Activated B cell treated with CpG ODN at 0.5 μM for 24 hours (primary cell): Measurements from ENCODE around the gene HEXB. TPM values are rescaled to one million over a fixed set of nuclear protein-coding genes. Genes with fewer than 3 reads are reported as not detected.
"Not testable (repeated sequence)": the region's sequence is repeated elsewhere in the genome, so short reads cannot be mapped to it uniquely, and the experiment has no call there.

Experiments
- ATAC-seq: fragments of 200-7000 bp; cut with Tn5 transposase; one replicate; pipeline ENCODE4 v1.10.0; 2021; ENCODE audit warnings: low read depth, mild to moderate bottlenecking, moderate library complexity
- CTCF ChIA-PET: fragments of 350-600 bp; sonication (Branson Sonifier 250); formaldehyde crosslinking; loops from one replicate; lab custom pipeline; 2021; ENCODE audit warnings: antibody characterized with exemption; lab: Charles Lee
- POLR2A ChIA-PET: fragments of 350-600 bp; sonication (Branson Sonifier 250); formaldehyde crosslinking; loops from one replicate; lab custom pipeline; 2021; ENCODE audit warnings: antibody characterized with exemption; lab: Charles Lee
- DNase-seq: peaks from one replicate; pipeline ENCODE4 v3.0.0; 2022
- H3K27ac Mint-ChIP-seq: one replicate; pipeline ENCODE4 v1.8.0; 2020; ENCODE audit warnings: mixed read lengths
- H3K27me3 Mint-ChIP-seq: one replicate; pipeline ENCODE4 v1.8.0; 2021; ENCODE audit warnings: mixed read lengths
- H3K36me3 Mint-ChIP-seq: one replicate; pipeline ENCODE4 v1.8.0; 2021; ENCODE audit warnings: low read depth, mixed read lengths
- H3K4me1 Mint-ChIP-seq: one replicate; pipeline ENCODE4 v1.8.0; 2021; ENCODE audit warnings: mixed read lengths
- H3K4me3 Mint-ChIP-seq: one replicate; pipeline ENCODE4 v1.8.0; 2020; ENCODE audit warnings: mild to moderate bottlenecking, mixed read lengths
- H3K9me3 Mint-ChIP-seq: one replicate; pipeline ENCODE4 v1.8.0; 2020; ENCODE audit warnings: mixed read lengths
- intact Hi-C: fragments of 100-400 bp; cut with micrococcal nuclease; formaldehyde crosslinking; loops from one replicate; pipeline ENCODE4 v1.15.1; 2024
- total RNA-seq: library from RNA; stranded (reverse); gene quantifications from 2 replicates; pipeline ENCODE4 v1.2.3, GENCODE V29; 2022
- TF ChIP-seq, protein P1 (sequence below): fragments of 200-600 bp; IDR thresholded peaks from one replicate; pipeline ENCODE4 v1.8.0; 2022; ENCODE audit warnings: antibody characterized with exemption, mild to moderate bottlenecking

HEXB gene
- total RNA-seq, 1 donor from 2014 or later, result 43.2 TPM

DNA sequence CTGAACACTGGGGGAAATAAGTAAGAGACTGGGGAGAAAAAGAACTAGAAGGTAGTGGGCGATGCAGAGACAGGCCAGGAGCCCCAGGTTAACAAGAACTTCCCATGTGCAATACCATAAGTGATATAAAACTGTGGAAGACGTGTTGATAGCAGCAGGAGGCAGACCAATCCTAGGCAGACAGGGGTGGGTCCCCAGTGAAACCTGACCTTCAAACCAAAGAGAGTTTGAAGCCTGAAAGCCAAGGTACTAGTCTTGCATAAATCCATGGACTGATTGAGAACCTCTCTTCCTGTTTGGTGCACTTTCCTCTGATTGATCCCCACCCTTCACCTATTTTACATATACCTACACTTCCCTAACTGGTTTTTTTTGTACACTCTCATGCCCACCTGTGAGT, 15.2 kb upstream of the HEXB start:
- Mint-ChIP-seq H3K4me1 (no peaks in the 10 kb centered on the region), H3K9me3 (peaks cover 6% of the 10 kb centered on the region), H3K36me3 (no peaks in the 10 kb centered on the region), H3K27me3 (peaks cover 17% of the 10 kb centered on the region), H3K4me3 (no peak overlapping the region), H3K27ac (no peak overlapping the region)
- CTCF ChIA-PET, result no interaction called here
- TF ChIP-seq, protein P1, sequence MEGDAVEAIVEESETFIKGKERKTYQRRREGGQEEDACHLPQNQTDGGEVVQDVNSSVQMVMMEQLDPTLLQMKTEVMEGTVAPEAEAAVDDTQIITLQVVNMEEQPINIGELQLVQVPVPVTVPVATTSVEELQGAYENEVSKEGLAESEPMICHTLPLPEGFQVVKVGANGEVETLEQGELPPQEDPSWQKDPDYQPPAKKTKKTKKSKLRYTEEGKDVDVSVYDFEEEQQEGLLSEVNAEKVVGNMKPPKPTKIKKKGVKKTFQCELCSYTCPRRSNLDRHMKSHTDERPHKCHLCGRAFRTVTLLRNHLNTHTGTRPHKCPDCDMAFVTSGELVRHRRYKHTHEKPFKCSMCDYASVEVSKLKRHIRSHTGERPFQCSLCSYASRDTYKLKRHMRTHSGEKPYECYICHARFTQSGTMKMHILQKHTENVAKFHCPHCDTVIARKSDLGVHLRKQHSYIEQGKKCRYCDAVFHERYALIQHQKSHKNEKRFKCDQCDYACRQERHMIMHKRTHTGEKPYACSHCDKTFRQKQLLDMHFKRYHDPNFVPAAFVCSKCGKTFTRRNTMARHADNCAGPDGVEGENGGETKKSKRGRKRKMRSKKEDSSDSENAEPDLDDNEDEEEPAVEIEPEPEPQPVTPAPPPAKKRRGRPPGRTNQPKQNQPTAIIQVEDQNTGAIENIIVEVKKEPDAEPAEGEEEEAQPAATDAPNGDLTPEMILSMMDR, result no peak
- ATAC-seq (no peak), DNase-seq (no peak)
- POLR2A ChIA-PET, result interaction anchor here (0.7 kb wide), 1 partner anchor 27 kb away, joined by 3 read pairs; no protein-coding TSS in a partner anchor
- intact Hi-C loops, result loop anchor here (5.0 kb wide), 1 partner anchor 597 kb away; no protein-coding TSS in a partner anchor

DNA sequence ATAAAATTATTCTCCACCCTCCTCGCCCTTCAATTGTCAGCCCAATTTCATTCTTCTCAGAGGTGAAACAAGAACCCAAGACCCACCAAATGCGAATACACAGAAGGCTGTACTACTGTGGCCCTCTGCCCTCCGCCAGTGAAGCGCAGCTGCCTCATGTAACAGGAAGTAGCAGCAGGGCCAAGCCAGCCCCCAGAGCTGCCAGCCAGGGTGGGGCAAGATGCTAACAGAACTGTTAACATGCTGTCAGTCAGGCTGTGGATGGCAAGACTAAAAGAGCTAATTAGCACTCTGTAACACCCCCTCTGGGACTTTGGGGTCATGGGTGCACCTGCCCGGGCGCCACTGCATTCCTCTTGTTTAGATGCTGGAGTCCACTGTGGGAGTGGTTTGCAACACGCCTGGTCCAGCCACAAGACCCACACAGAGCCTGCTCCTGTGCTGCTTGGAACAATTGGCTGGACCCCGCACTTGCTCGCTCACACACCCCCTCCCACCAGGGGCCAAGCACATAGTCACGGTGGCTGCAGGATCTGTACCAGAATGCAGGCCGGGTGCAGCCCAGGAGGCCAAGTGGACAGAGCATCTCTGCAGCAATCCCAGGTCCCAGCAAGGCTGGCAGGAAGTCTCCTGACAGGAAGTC, 14.5 kb upstream of the HEXB start:
- ChIA-PET POLR2A (interaction anchor here (0.7 kb wide), 1 partner anchor 26 kb away, joined by 3 read pairs; no protein-coding TSS in a partner anchor), CTCF (no interaction called here)
- intact Hi-C loops, result loop anchor here (5.0 kb wide), 1 partner anchor 597 kb away; no protein-coding TSS in a partner anchor
- Mint-ChIP-seq H3K4me1 (no peaks in the 10 kb centered on the region), H3K27ac (no peak overlapping the region), H3K27me3 (peaks cover 17% of the 10 kb centered on the region), H3K4me3 (no peak overlapping the region), H3K9me3 (peaks cover 6% of the 10 kb centered on the region), H3K36me3 (no peaks in the 10 kb centered on the region)
- TF ChIP-seq, protein P1, result no peak
- DNase-seq (no peak), ATAC-seq (no peak)

DNA sequence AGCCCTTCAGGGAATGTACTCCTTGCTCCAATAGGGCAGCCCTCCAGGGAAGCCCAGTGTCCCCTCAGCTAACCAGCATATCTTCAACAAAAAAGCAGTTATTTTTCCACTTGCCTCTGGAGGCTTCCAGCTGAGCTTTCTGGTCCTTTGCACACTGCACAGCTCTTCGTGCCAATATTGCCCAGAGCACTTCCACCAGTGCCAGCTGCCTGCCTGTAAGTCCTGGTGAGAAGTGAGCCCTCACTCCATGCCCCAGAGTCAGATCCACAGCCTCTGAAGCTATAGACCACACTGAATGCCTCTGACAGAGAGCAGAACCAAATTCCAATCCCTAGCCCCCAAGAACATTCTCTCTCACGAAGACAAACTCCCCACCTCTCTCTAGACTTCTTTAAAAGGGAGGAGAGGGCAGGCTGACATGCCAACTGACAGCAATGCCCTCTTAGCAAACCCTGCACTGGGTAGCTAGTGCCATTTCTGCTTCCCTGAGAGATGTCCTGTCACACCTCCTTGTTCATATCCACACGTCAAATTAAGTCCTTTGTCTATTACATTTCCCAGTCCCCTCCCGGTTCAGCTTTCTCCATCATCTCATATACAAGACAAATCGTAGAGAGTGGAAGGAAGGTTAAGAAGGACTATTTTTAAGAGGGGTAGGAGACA, 12.7 kb upstream of the HEXB start:
- TF ChIP-seq, protein P1, result no peak
- Mint-ChIP-seq H3K36me3 (no peaks in the 10 kb centered on the region), H3K27ac (no peak overlapping the region), H3K9me3 (peaks cover 6% of the 10 kb centered on the region), H3K27me3 (peaks cover 9% of the 10 kb centered on the region), H3K4me1 (no peaks in the 10 kb centered on the region), H3K4me3 (no peak overlapping the region)
- DNase-seq (no peak), ATAC-seq (no peak)
- intact Hi-C loops, result loop anchor here (5.0 kb wide), 1 partner anchor 595 kb away; no protein-coding TSS in a partner anchor
- CTCF ChIA-PET, result interaction anchor here (1.2 kb wide), 1 partner anchor 10 kb away, joined by 4 read pairs; no protein-coding TSS in a partner anchor
- POLR2A ChIA-PET, result no interaction called here

DNA sequence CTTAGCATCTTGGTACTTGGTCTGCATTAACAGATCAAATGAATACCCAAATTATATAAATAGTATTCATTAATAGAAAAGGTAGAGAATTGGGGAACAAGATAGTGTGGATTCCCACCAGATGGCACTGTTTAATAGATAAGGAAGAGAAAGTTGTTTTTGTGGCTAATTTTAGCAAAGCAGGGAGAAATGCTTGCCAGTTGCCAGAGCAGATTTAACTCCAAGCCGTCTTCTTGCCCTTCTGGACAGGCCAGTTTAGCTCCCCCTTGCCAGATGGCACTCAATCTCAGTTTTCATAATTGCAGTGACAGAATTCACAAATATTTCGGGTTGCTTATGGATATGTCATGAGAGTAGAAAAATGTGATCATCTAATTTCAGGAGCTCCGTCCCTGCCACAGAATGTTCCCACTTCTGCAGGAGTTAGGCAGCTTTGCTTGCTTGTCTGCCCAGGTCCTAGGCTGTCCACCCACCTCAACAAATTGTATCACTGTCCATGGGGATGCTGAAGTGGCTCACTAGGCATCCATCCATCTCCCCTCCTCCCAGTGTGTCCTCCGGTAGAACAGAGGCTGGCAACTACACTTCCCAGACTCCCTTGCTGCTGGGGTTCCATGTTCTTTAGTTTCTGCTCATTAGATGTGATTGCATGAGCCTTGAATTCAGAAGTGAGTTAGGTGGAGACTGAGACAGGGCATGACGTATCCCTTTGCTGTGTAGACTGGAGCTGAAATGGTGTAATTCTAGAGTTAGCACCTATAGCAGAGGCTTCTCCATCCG, 11.8 kb upstream of the HEXB start:
- intact Hi-C loops, result loop anchor here (1.0 to 5.0 kb wide), 2 partner anchors 230 to 594 kb away; no protein-coding TSS in a partner anchor
- Mint-ChIP-seq H3K36me3 (no peaks in the 10 kb centered on the region), H3K27ac (no peak overlapping the region), H3K9me3 (peaks cover 6% of the 10 kb centered on the region), H3K4me3 (no peak overlapping the region), H3K27me3 (peaks cover 6% of the 10 kb centered on the region), H3K4me1 (no peaks in the 10 kb centered on the region)
- ATAC-seq, result no peak
- CTCF ChIA-PET, result interaction anchor here (1.2 kb wide), 1 partner anchor 11 kb away, joined by 4 read pairs; no protein-coding TSS in a partner anchor
- POLR2A ChIA-PET, result no interaction called here
- DNase-seq, result no peak
- TF ChIP-seq, protein P1, result no peak

DNA sequence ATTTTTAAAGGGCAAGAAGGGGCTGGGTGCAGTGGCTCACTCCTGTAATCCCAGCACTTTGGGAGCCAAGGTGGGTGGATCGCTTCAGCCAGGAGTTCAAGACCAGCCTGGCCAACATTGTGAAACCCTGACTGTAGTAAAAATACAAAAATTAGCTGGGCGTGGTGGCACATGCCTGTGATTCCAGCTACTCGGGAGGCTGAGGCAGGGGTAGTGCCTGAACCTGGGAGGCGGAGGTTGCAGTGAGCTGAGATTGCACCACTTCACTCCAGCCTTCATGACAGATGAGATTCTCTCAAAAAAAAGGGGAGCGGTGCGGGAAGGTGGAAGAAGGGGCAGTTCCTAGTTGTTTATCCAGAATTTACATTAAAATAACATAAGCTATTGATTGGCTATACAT, 8.6 kb upstream of the HEXB start:
- H3K36me3 Mint-ChIP-seq, H3K27ac Mint-ChIP-seq, POLR2A ChIA-PET, intact Hi-C loops, DNase-seq, H3K4me3 Mint-ChIP-seq, CTCF ChIA-PET, H3K9me3 Mint-ChIP-seq, ATAC-seq, H3K4me1 Mint-ChIP-seq: not testable (repeated sequence)
- H3K27me3 Mint-ChIP-seq, result peaks cover 15% of the 10 kb centered on the region

DNA sequence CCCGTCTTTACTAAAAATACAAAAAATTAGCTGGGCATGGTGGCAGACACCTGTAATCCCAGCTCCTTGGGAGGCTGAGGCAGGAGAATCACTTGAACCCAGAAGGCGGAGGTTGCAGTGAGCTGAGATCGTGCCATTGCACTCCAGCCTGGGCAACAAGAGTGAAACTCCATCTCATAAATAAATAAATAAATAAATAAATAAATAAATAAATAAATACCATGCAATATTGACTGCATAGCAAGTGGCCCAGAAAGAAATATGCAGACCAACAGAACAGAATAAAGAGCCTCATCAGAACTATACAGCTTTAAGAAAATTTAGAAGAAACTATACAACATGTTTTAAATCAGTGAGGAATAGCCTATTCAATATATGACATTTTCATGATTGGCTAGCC, 6.9 kb upstream of the HEXB start:
- POLR2A ChIA-PET, H3K4me3 Mint-ChIP-seq, DNase-seq, H3K4me1 Mint-ChIP-seq, H3K27ac Mint-ChIP-seq, H3K9me3 Mint-ChIP-seq, intact Hi-C loops, H3K36me3 Mint-ChIP-seq, CTCF ChIA-PET, ATAC-seq: not testable (repeated sequence)
- H3K27me3 Mint-ChIP-seq, result peaks cover 10% of the 10 kb centered on the region

DNA sequence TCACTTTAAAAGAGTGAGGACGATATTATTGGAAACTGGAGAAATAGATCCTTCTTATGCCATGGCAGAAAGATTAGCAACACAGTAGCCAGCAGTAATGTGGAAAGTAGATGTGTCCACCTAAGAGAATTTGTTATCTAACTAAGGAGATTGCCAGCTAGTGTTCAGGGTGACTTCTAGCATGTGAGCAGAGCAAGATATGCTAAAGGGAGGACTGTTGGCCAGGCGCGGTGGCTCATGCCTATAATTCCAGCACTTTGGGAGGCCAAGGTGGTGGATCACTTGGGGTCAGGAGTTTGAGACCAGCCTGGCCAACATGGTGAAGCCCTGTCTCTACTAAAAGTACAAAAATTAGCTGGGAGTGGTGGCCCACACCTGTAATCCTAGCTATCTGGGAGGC, 5.7 kb upstream of the HEXB start:
- ATAC-seq, H3K9me3 Mint-ChIP-seq, H3K27ac Mint-ChIP-seq, DNase-seq, H3K4me1 Mint-ChIP-seq, H3K27me3 Mint-ChIP-seq, H3K4me3 Mint-ChIP-seq, intact Hi-C loops, CTCF ChIA-PET, POLR2A ChIA-PET, H3K36me3 Mint-ChIP-seq: not testable (repeated sequence)
